Urothelium cell line (cell line): Measurements from ENCODE around the gene SYCE3.
A peak's percentile ranks its signal among the peaks of the same experiment; 100 is the strongest.

ENCODE experiments used
- DNase-seq: peaks from one replicate; pipeline ENCODE4 v3.0.0; 2011; ENCODE audit warnings: low spot score, mixed read lengths
- FAIRE-seq: peaks from 2 replicates; lab custom pipeline; 2011; peaks lifted over from hg19 to GRCh38; lab: Jason Lieb, UNC

SYCE3 gene

DNA sequence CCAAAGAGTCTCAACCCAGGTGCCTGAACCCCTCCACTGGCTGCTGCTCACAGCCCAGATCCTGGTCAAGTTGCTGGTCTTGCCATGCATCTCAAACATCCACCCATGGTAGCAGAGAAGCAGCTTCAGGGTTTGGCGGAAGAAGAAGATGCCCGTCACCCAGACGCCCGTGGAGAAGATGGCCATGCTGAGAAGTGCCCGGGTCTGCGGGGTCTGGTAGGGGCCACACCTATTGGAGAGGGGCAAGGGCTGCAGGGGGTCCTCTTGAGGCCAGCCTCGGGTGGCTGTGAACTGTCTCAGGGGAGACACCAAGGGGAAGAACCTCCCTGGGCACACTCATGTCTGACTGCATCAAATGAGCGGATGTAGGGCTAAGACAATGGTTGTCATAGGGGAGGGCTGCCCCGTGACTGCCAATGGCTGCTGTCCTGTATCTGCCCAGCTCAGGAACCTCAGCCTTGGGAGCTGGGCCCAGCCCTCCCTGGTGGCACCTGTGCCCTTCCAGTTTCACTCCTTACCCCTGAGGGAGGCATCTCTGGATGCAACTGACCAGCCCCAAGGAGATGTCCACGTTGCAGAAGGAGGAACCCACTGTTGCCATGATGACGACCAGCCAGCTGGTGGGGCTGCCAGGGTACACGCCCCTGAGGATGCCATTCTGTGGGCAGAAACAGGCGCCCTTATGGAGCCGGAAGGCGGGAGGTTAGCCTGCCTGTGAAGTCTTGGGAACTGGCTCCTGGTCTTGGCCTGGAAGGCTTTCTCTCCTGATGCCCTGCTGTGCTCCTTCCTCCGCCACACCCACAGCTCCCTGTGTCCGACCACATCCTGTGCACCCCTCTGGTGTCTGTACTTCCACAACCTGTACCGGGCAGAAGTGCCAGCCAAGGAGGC is 14.3 kb upstream of the SYCE3 start:
- no peak for DNase-seq
- no peak for FAIRE-seq

DNA sequence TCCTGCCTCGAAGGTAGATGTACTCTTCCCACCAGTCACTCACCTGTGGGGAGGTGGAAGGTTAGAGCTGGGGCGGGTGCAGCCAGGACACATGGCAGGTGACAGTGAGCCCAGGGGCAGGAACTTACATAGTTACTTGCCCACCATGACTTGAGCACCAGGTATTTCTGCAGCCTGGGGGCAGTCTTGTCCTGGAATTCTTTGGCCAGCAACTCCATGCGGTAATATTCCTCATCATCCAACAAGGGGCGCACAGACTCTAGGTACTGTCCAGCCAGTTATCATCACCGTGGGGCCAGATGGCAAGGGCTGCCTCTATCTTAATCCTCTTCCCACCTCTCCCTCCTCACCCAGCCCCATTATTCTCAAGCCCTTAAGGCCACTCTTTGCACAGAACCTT is 13.4 kb upstream of the SYCE3 start:
- DNase-seq (no peak), FAIRE-seq (no peak)

DNA sequence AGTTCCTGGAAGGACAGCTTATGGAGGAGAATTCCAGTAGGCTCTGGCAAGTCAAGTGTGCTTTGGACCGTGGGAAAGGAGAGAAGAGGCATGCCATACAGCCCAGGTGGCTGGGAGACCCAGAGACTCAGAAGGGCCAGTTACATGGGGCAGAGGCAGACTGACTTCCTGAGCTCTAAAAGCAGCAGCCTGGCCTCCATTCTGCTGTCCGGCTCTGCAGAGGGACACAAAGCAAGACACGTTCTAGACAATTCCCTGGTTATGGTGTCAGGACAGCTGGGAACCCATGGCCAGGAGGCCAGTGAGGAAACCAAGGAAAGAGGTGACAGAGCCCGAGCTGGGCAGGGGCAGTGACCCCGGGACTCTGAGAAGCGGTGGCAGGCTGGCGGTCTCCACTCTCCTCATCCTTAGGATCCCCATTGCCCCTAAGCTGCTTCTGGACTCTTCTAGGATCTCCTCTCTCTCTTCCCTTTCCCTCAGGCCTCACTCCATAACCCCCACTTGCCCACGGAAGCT is 12.8 kb upstream of the SYCE3 start:
- FAIRE-seq (no peak), DNase-seq (no peak)

DNA sequence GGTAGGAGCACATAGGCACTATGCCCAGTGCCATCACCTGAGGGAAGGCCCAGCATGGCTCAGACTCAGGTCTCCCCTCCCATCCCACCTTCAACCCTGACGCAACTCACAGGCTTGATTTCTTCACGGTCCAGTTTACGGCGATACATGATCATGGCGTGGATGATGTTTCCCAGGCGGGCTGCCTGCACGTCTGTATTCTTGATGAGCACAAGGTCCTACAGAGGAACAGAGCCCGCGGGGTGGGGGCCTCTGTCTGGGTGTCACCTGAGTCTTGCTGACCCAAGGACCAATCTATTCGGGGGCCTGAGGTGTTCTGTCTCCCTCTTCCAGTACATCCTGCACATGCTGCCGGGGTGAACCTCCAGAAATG is 11.7 kb upstream of the SYCE3 start:
- FAIRE-seq, result peak; percentile 74

DNA sequence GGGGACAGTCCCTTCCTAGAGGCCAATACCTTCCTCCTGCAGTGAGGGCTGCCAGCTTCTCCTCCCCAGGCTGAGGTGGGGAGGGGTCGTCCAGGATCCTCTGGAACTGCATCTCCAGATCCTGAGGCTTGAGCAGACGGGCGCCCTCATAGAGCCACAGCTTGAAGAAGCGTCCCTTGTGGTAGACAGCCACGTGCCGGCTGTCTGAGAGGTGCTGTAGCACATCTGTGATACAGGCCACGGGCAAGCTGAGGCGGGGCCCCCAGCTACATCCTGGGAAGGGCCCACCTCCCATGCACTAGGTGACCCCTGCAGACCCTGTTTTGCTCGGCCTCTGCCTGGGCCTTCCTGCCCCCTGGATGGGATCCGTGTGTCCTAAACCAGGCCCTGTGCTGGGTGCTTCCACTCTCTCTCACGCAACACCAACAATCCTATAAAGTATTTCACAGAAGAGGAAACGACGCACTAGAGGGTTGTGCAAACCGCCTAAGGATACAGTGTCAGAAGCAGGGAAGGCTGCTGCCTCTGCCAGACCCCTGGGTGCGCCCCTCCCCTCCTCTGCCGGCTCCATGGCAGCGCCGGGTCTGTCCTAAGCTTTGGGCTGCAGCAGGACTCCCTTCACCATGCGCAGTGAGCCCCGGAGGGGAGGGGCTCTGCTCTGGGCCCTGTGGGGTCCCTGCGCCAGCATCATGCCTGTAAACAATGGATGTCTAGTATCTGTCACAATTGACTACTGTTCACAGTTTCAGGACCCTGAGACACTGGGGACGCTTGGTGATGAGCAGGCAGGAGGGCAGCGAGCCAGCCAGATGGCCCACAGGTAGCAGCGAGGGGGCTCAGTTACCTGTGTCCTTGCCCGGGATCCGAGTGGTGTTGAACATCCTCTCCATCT is 11.0 kb upstream of the SYCE3 start:
- no peak for DNase-seq
- FAIRE-seq, result no peak

More for the DNA sequence above, 11.7 kb upstream of the SYCE3 start:
- DNase-seq, result no peak

DNA sequence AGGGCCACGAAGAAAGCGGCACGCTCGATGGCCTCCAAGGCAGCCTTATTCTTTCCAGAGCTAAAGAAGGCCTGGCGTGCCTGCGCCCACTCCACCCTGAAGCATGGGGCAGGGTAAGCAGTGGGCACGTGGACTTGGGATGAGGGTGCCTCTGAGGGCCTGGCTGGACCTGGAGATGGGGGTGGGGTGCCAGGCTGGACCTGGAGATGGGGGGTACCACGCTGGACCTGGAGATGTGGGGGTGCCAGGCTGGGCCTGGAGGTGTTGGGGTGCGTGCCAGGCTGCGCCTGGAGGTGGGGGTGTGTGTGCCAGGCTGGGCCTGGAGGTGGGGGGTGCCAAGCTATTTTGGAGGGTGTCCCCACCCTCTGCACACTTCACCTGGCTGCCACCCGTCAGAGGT is 10.2 kb upstream of the SYCE3 start:
- FAIRE-seq, result no peak

DNA sequence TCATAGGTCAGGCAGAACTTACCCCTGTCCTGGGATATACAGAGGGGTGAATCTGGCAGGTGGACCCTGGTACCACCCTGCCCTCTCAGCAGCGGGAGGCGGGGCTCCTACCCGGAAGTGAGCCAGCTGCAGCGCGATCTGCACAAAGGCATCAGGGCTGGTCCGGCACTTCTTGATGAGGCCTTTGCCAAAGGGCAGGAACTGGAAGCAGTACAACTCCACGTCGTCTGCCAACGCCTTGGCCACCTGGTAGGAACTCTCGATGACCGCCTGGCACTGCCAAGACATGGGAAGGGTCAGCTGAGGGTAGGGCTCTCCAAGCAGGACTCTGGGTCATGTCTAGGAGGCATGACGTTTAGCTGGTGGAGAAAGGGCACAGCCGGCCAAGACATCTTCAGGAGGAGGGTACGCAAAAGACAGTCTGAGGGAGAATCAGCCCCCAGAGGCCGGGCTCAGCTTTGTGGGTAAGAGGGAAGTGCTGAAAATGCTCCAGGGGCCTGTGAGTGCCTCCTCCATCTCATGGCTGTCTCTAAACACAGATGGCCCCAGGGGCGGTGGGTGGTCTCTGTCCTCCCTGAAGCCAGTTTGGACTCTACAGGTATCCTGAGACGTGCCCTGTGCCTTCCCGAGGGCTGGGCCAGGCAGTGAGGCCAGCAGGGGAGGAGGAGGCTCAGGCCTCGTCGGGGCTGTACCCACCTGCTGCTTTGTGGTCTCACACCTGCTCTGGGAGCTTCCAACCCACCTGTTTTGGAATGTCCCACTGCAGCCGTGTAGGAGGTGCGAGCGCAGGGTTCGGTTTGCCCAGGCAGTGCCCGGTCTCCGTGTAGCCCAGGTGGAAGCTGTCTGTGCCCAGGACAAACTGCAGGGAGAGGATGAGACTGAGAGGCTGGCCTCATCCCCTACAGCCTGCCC is 8.8 kb upstream of the SYCE3 start:
- DNase-seq (no peak), FAIRE-seq (no peak)

More for the DNA sequence above, 10.2 kb upstream of the SYCE3 start:
- no peak for DNase-seq

DNA sequence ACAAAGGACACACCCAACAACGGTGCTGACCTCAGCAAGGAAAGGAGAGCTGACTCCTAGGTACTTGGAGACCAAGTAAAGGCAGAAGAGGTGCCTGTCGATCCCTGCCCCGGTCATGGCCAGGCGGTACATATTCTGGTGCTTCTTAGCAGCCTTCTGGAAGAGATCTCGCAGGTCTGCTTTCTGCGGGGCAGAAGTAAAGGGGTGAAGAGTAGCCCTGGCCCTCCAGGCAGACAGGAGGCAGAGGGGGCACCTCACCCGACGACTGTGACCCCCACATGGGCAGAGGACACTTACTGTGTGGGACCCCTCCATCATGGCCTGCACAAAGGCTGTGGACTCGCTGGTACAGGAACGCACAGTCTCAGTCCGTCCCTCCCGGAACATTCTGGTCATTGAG is 8.1 kb upstream of the SYCE3 start:
- DNase-seq (no peak), FAIRE-seq (no peak)

DNA sequence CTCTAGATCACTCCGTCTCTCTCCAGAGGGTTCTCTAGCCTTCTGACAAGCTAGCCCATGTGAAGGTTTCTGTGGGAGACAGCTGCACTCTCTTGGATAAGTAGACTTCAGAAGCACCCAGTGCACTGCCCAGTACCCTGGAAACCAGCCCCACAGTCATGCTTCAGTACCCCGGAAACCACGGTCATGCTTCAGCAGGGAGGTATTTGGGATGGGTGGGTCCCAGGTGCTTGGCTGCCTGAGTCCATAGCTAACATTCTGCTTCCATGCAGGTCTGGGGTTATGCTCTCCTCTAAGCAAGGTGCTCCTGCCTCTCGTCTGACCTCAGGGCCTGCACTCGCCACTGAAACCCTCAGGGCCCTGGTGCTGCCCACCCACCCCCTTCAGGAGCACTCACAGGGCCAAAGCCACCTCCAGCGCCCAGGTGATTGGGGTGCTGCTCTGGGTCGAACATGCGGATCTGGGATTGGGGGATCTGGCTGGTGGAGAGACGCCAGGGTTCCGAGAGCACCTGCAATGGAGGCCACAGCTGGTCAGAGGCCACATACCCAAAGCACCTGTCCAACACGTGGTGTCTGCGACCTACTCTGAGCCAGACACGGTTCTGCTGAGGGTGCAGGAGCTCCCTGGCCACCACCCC is 7.3 kb upstream of the SYCE3 start:
- no peak for FAIRE-seq
- DNase-seq, result no peak

DNA sequence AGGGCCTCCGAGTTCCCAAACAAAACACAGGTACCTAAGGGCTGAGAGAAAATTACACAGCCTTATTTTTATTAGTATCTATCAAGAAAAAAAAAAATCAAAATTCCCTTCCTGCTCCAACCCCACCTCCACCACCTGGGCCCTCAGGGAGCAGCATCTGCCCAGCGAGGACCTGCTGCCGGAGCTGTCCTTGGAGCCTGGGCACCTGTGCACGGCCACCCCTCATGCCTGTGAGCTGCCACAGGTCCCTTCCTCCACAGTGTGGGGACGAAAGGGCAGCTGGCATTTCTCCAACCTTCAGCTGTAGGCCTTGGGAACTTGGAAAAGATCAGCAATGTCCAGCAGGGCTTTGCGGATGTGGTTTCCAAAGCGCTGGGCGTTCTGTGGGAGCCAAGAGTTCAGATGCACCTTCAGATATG is 6.3 kb upstream of the SYCE3 start:
- DNase-seq (no peak), FAIRE-seq (no peak)

DNA sequence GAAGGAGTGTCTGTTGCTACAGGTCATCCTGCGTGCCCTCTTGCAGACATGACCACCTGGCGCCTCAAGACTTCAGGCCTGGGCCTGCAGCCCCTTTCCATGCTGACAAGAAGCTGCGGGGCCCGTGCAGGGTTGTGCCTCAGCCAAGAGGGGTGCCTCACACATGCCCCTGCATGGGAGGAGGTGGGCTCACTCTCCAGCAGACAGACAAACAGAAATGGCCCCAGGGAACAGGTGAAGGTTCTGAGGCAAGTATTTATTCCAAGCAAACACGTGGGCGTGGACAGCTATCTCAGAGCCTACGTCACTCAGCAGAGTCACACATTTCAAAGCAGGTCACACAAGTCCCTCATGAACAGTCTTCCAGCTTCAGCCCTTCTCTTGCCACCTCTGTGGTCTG is 5.9 kb upstream of the SYCE3 start:
- FAIRE-seq (no peak), DNase-seq (no peak)

DNA sequence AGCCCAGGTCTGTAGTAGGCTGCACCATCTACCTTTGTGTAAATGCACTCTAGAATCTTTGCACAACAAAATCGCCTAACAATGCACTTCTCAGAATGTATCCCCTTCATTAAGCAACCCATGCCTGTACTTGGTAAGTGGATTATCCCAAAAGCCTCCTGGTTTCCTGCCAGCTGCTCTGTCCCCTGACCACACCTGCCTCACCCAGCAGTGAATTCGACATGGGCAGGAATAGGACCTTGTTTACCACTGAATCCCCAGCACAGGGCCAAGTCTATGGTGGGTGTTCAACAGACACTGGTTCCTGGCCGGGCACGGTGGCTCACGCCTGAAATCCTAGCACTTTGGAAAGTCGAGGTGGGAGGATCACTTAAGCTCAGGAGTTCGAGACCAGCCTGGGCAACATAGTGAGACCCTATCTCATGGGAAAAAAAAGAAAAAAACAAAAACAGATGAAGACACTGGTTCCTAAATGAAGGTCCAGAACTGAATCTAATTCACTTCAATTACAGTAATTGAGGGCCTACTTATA is 5.1 kb upstream of the SYCE3 start:
- no peak for DNase-seq

DNA sequence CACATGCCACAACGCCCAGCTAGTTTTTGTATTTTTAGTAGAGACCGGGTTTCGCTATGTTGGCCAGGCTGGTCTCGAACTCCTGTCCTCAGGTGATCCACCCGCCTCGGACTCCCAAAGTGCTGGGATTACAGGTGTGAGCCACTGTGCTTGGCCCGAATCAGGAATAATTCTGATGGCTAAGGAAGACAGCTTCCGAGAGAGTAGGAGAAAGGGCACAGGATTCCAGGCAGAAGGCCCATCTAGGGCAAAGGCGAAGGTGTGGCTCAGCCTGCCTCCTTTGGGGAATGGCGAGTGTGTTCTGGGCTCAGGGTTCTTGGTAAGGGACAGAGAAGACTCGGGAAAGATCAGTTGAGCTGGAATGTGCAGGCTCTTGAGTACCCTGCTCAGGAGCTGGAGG is 1.6 kb upstream of the SYCE3 start:
- DNase-seq (no peak), FAIRE-seq (no peak)

More for the DNA sequence above, 5.1 kb upstream of the SYCE3 start:
- FAIRE-seq, result no peak

DNA sequence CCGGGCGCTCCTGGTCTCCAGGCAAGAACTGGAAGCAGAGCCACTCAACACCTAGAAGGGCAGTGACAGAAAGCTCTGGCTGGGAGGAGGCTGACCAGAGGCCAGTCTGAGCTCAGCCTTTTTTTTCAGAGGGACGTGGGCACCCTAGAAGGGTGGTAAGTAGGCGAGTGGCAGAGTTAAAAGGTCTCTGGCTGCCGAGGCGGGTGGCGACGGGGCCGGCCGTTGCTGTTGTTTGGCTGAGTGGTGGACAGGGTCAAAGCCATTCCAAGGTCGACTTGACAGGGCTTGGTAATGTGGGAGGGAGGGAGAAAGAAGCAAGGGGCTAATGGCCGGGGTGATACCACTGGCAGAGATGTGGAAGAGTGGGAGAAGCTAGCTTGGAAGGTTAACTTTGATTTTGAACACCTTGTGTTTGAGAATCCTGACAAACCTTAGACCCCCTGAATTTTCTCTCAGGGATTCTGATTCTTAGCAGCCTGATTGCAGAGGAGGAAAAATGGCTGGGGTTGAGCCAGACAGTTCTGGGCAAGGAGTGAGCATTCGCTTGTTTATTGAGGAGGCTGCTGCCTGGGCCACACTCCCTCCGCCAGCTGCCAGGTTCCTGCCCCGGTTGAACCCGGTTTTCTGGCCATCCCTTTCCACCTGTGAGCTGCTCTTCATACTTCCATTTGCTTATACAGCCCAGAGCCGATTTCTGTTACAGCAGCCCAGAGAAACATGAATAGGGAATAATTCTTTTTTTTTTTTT is 868 bp upstream of the SYCE3 start:
- no peak for FAIRE-seq
- DNase-seq, result no peak

DNA sequence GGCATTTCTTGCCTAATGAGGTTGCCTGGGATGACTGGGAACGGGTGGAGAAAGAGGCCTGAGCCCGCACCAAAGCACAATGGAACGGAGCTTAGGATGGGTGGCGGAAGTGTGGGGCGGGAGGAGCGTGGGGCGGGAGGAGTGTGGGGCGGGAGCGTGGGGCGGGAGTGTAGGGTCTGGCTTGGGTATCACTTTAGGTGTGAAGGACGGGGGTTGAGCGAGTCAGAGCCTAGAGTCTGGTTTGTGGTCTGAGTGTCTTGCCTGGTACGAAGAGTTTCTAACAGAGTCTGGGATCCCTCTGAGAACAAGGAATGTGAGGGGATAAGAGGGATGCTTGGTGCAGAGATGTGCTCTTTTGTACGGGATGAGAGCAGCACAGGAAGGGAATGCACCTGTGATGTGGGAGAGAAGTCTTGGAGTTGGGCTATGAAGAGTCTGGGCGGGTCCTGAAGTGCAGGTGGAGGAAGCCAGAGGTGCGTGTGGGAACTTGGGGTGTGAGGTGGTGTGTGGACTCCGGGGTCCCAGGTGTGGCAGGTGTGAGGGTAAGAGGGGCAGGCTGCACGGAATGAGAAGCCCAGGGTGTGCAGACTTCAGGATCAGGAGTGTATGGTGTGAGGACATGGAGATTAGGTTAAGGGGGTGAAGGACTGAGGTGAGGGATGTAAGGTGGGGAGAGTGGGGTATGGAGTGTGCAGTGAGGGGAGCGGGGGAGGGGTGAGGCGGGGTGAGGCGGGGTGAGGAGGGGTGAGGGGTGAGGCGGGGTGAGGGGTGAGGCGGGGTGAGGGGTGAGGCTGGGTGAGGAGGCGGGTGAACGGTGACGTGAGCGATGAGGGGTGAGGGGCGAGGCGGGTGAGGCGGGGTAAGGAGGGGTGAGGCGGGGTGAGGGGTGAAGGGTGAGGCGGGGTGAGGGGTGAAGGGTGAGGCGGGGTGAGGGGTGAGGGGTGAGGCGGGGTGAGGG is 1.0 kb downstream of the SYCE3 start:
- peak; percentile 82 for FAIRE-seq
- no peak for DNase-seq

DNA sequence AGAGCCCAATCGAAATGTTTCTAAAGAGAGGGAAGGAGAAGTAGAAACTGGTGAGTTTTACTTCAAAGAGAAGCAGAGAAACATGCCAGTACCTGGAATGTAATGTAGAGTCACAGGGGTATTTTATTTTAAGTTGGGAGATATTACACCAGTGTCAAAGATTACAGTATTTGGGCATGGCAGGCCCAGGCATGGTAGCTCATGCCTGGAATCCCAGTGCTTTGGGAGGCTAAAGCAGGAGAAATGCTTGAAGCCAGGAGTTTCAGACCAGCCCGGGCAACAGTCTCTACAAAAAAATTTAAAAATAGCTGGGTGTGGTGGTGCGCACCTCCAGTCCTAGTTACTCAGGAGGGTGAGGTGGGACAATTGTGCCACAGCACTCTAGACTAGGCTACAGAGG is 2.7 kb downstream of the SYCE3 start:
- FAIRE-seq (no peak), DNase-seq (no peak)

DNA sequence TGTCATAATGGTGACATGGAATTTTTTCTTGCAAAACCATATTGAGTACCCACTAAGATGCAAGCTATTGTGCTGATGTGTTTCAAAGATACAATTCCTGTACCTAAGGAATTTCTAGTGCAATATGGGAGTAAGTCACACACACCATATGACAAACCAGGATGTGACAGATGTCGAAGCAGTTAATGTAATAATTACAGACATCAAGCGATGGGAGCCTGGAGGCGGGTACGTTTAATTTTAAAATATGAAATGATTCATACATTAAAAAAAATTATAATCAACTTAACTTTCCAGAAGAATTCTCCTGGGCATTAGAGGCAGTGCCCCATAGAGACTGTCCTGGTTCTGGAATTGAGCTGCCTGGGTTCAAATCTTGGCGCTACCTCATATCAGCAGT is 6.0 kb downstream of the SYCE3 start:
- FAIRE-seq (no peak), DNase-seq (no peak)

DNA sequence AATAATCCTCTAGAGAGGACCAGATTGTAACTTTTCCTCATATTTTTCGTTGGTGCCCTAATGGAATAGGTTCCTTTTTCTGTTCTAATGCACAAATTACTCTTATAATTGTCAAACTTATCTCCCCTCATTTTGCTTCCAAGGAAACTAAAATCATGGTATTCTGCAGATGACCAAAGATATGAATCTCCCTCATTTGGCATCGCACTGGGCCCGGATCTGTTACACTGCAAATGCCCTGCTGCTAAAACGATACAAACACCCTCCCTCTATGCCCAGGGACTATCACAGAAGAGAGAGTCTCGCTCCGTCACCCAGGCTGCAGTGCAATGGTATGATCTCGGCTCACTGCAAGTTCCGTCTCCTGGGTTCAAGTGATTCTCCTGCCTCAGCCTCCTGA is 9.4 kb downstream of the SYCE3 start:
- DNase-seq, result no peak
- FAIRE-seq, result no peak
